ENCODE data around the gene OLAH. TPM values are rescaled to one million over a fixed set of nuclear protein-coding genes. Genes with fewer than 3 reads are reported as not detected.

Gene OLAH
- total RNA-seq, 3 donors from 2014 or later, result 0.16 TPM; not detected in 2

DNA sequence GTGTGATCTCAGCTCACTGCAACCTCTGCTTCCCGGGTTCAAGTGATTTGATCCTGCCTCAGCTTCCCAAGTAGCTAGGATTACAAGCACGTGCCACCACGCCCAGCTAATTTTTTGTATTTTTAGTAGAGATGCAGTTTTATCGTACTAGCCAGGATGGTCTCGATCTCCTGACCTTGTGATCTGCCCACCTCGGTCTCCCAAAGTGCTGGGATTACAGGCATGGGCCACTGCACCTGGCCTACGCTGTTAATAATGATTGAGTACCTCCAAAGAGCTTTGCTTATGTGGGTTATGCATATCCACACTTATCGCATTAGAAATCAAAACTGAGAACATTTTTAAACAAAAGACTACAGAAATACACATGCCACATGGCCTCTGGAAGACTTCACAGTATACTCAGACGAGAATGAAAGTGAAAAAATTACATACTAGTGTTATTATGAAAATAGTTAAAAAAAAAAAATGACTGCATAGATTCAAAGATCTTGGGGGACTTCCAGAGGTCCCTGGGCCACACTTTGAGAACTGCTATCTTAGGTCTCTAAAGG lies 78.8 kb downstream of the OLAH start:
- H3K4me1 ChIP-seq (ENCODE audit: low read depth), result no peaks in the 10 kb centered on the region
- TF ChIP-seq, protein P1, sequence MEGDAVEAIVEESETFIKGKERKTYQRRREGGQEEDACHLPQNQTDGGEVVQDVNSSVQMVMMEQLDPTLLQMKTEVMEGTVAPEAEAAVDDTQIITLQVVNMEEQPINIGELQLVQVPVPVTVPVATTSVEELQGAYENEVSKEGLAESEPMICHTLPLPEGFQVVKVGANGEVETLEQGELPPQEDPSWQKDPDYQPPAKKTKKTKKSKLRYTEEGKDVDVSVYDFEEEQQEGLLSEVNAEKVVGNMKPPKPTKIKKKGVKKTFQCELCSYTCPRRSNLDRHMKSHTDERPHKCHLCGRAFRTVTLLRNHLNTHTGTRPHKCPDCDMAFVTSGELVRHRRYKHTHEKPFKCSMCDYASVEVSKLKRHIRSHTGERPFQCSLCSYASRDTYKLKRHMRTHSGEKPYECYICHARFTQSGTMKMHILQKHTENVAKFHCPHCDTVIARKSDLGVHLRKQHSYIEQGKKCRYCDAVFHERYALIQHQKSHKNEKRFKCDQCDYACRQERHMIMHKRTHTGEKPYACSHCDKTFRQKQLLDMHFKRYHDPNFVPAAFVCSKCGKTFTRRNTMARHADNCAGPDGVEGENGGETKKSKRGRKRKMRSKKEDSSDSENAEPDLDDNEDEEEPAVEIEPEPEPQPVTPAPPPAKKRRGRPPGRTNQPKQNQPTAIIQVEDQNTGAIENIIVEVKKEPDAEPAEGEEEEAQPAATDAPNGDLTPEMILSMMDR (IDR thresholded peaks at IDR 0.05), result no peak
- intact Hi-C loops (cut with DNase I, micrococcal nuclease), result no loop called here
- no peak overlapping the region for H3K4me3 ChIP-seq
- peak; percentile 15 for ATAC-seq
- DNase-seq, result no peak
- no peaks in the 10 kb centered on the region for H3K9me3 ChIP-seq
- no peaks in the 10 kb centered on the region for H3K36me3 ChIP-seq (ENCODE audit: low read depth)

Other genes starting within 250 kb of the OLAH start
- gene CDNF, start 205.9 kb upstream of the OLAH start, total RNA-seq, result 1 to 10 TPM in 2 of 3 donors, under 1 TPM in 1; 0.82 to 2.4 (median 2.2) TPM
- gene HSPA14, start 205.6 kb upstream of the OLAH start, total RNA-seq, result 10 to 100 TPM; 10.5 to 20.1 (median 13.3) TPM
- 10 to 100 TPM; 11.2 to 14.1 (median 14.0) TPM for gene MSANTD7, start 205.6 kb upstream of the OLAH start, total RNA-seq
- 1 to 10 TPM; 5.4 to 9.3 (median 7.3) TPM for gene SUV39H2, start 165.1 kb upstream of the OLAH start, total RNA-seq
- gene DCLRE1C, start 89.8 kb upstream of the OLAH start, total RNA-seq, result 10 to 100 TPM; 10.2 to 15.6 (median 12.4) TPM
- not detected for gene MEIG1, start 84.6 kb upstream of the OLAH start, total RNA-seq
- under 1 TPM in 2 of 3 donors, not detected in 1; 0.22 to 0.75 TPM for gene ACBD7, start 44.8 kb downstream of the OLAH start, total RNA-seq
- 10 to 100 TPM; 15.8 to 17.9 (median 17.7) TPM for gene RPP38, start 53.4 kb downstream of the OLAH start, total RNA-seq
- 10 to 100 TPM; 21.8 to 26.4 (median 24.3) TPM for gene NMT2, start 124.8 kb downstream of the OLAH start, total RNA-seq